IMR-90 (cell line): ENCODE data around the gene LMAN2L.

Experiments used
- CTCF ChIP-seq: conservative IDR thresholded peaks from 2 replicates; pipeline ENCODE4 v1.5.1; 2012; ENCODE audit warnings: mild to moderate bottlenecking, low read depth, low read length, improper control_type of control experiment
- MAZ ChIP-seq: IDR thresholded peaks from 2 replicates; pipeline ENCODE4 v1.6.1; 2012; ENCODE audit warnings: low read depth, mild to moderate bottlenecking, low read length, improper control_type of control experiment, moderate library complexity, borderline replicate concordance
- POLR2A ChIP-seq: IDR thresholded peaks from 2 replicates; pipeline ENCODE4 v1.6.1; 2012; ENCODE audit warnings: mild to moderate bottlenecking, low read depth, low read length
- RAD21 ChIP-seq: IDR thresholded peaks from 2 replicates; pipeline ENCODE4 v1.6.1; 2012; ENCODE audit warnings: low read length, improper control_type of control experiment
- RFX5 ChIP-seq: IDR thresholded peaks from 2 replicates; pipeline ENCODE4 v1.8.0; 2012; ENCODE audit warnings: low read depth, mild to moderate bottlenecking, low read length, moderate library complexity
- USF2 ChIP-seq: fragments of 150-350 bp; IDR thresholded peaks from 2 replicates; pipeline ENCODE4 v1.6.1; 2017; ENCODE audit warnings: mild to moderate bottlenecking, antibody characterized with exemption, low read length, low read depth

GRCh38 chr2:96694279-96694678, 45.6 kb downstream of the LMAN2L start:
- no peak for TF ChIP-seq CTCF
- no peak for TF ChIP-seq POLR2A
- no peak for TF ChIP-seq RFX5
- no peak for TF ChIP-seq MAZ
- no peak for TF ChIP-seq RAD21
- TF ChIP-seq USF2, result no peak
